ENCODE measurements around the gene TET2. TPM values are rescaled to one million over a fixed set of nuclear protein-coding genes. Genes with fewer than 3 reads are reported as not detected.
A peak's percentile ranks its signal among the peaks of the same experiment; 100 is the strongest.
"Not testable (repeated sequence)": the region's sequence is repeated elsewhere in the genome, so short reads cannot be mapped to it uniquely, and the experiment has no call there.

The TET2 gene
- total RNA-seq, 1 donor from 2014 or later = 51.2 TPM

DNA sequence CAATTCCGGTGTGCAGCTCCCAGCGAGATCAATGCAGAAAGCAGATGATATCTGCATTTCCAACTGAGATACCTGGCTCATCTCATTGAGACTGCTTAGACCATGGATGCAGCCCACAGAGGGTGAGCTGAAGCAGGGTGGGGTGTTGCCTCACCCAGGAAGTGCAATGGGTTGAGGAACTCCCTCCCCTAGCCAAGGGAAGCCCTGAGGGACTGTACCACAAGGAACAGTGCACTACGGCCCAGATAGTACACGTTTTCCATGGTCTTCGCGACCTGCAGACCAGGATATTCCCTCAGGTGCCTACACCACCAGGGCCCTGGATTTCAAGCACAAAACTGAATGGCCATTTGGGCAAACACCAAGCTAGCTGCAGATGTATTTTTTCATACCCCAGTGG, 150.0 kb downstream of the TET2 start:
- Mint-ChIP-seq H3K36me3 (ENCODE audit: low read depth) (no peaks in the 10 kb centered on the region), H3K9me3 (peaks cover 12% of the 10 kb centered on the region), H3K27me3 (no peaks in the 10 kb centered on the region), H3K27ac (no peak overlapping the region), H3K4me3 (no peak overlapping the region), H3K4me1 (peaks cover 1% of the 10 kb centered on the region)
- DNase-seq (no peak), ATAC-seq (ENCODE audit: low read depth) (no peak)
- TF ChIP-seq, protein P1, sequence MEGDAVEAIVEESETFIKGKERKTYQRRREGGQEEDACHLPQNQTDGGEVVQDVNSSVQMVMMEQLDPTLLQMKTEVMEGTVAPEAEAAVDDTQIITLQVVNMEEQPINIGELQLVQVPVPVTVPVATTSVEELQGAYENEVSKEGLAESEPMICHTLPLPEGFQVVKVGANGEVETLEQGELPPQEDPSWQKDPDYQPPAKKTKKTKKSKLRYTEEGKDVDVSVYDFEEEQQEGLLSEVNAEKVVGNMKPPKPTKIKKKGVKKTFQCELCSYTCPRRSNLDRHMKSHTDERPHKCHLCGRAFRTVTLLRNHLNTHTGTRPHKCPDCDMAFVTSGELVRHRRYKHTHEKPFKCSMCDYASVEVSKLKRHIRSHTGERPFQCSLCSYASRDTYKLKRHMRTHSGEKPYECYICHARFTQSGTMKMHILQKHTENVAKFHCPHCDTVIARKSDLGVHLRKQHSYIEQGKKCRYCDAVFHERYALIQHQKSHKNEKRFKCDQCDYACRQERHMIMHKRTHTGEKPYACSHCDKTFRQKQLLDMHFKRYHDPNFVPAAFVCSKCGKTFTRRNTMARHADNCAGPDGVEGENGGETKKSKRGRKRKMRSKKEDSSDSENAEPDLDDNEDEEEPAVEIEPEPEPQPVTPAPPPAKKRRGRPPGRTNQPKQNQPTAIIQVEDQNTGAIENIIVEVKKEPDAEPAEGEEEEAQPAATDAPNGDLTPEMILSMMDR (IDR thresholded peaks at IDR 0.05) = no peak
- intact Hi-C loops (cut with micrococcal nuclease) = no loop called here
- ChIA-PET POLR2A (no interaction called here), CTCF (no interaction called here)

DNA sequence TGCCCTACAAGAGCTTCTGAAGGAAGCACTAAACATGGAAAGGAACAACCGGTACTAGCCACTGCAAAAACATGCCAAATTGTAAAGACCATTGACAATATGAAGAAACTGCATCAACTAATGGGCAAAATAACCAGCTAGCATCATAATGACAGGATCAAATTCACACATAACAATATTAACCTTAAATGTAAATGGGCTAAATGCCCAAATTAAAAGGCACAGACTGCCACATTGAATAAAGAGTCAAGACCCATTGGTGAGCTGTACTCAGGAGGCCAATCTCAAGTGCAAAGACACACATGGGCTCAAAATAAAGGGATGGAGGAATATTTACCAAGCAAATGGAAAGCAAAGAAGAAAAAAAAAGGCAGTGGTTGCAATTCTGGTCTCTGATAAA, 152.4 kb downstream of the TET2 start:
- H3K4me1 Mint-ChIP-seq; CTCF ChIA-PET; H3K27me3 Mint-ChIP-seq; H3K4me3 Mint-ChIP-seq; POLR2A ChIA-PET; H3K36me3 Mint-ChIP-seq (ENCODE audit: low read depth); ATAC-seq (ENCODE audit: low read depth); DNase-seq; intact Hi-C loops (cut with micrococcal nuclease); H3K27ac Mint-ChIP-seq: not testable (repeated sequence)
- H3K9me3 Mint-ChIP-seq = peaks cover 15% of the 10 kb centered on the region

DNA sequence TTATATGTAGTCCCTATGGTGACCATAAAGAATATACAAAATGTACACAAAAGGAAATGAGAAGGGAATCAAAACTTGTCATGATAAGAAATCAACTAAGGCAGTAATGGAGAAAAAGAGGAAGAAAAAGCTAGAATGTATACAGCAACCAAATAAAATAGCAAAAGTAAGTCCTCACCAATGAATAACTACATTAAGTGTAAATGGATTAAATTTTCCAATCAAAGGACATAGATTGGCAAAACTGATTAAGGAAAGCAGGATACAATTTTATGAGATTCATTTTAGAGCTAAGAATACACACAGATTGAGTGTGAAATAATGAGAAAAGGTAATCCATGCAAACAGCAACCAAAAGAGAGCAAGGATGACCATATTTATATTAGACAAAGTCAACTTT, 157.4 kb downstream of the TET2 start:
- Mint-ChIP-seq H3K36me3 (ENCODE audit: low read depth) (no peaks in the 10 kb centered on the region), H3K9me3 (peaks cover 10% of the 10 kb centered on the region), H3K4me1 (peaks cover 22% of the 10 kb centered on the region), H3K27ac (no peak overlapping the region), H3K27me3 (no peaks in the 10 kb centered on the region), H3K4me3 (no peak overlapping the region)
- ATAC-seq (ENCODE audit: low read depth) (no peak), DNase-seq (no peak)
- intact Hi-C loops (cut with micrococcal nuclease) = no loop called here
- TF ChIP-seq, protein P1 (IDR thresholded peaks at IDR 0.05) = no peak
- ChIA-PET CTCF (no interaction called here), POLR2A (no interaction called here)

DNA sequence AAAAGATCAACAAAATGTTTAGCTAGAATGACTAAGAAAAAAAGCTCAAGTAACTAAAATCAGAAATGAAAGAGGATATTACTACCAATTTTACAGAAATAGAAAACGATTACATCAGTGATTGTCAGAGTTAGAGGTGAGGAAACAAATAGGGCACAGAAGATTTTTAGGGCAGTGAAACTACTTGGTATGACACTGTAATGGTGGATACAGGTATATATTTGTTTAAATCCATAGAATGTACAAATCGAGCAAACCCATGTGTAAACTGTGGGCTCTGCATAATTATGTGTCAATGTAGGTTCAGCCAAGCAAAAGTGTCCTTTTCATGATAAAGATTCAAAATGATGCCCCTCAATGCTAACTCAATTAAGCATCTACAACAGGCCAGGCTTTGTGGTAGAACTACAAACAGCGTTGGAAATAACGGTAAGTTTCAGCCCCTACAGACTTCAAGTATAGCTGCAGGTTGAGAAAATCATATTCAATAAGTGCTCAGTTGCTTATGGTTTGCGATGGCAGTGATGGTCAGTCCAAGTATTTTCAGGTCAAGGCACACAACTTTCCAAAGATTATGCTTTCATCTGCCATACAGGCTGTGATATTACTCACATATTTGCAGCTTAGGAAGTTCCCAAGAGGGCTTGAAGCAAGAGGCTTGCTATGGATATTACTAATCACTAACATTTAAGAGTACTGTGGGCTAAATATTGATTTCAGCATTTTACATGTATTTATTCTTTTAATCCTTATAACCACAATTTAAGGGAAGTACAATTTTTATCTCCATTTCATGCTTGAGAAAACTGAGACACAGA, 158.6 kb downstream of the TET2 start:
- intact Hi-C loops (cut with micrococcal nuclease) = loop anchor here (1.0 kb wide), 1 partner anchor 339 kb away; no protein-coding TSS in a partner anchor
- Mint-ChIP-seq H3K36me3 (ENCODE audit: low read depth) (no peaks in the 10 kb centered on the region), H3K4me3 (no peak overlapping the region), H3K4me1 (peaks cover 22% of the 10 kb centered on the region), H3K9me3 (peaks cover 8% of the 10 kb centered on the region), H3K27ac (peak overlapping the region; percentile 90), H3K27me3 (no peaks in the 10 kb centered on the region)
- ATAC-seq (ENCODE audit: low read depth) = no peak
- TF ChIP-seq, protein P1 (IDR thresholded peaks at IDR 0.05) = no peak
- POLR2A ChIA-PET = interaction anchor here (0.6 to 1.5 kb wide), 4 partner anchors 85 to 168 kb away, joined by 3 to 7 read pairs (median 6); partner anchors contain the start of genes PPA2 and TET2
- CTCF ChIA-PET = interaction anchor here (1.1 kb wide), 1 partner anchor 113 kb away, joined by 3 read pairs; no protein-coding TSS in a partner anchor
- DNase-seq = no peak

DNA sequence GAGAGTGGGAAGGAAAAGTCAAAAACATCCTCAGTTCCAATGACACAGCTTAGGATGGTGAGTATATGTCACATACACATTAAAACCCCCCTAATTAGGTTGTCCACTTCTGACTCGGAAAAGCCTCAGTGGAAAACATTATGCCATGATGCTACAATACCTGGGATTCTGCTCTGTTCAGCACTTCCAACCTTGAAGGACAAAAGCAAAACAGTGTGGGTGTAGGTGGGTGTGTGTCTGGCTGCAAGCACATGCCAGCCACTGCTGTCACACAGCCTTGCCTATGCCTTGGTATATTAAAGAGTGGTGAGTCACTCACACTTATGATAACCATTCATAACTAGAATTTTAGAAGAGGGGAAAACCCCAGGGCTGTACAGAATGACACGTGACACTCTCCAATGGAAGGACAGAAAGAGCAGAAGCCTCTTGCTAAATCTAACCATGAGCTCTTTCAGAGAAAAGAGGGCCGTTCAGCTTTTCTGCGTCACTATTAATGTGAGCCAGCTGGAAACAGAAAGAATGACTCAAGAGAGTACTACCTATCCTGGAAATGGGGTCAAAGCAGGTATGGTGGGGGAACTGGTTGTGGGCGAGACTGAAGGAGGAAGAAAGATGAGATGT, 159.6 kb downstream of the TET2 start:
- POLR2A ChIA-PET = interaction anchor here (1.0 to 1.4 kb wide), 2 partner anchors 45 to 159 kb away, joined by 3 to 6 read pairs; partner anchors contain the start of gene TET2
- CTCF ChIA-PET = interaction anchor here (1.1 kb wide), 1 partner anchor 114 kb away, joined by 3 read pairs; no protein-coding TSS in a partner anchor
- H3K4me1 Mint-ChIP-seq = peaks cover 22% of the 10 kb centered on the region

More for the DNA sequence above, 159.6 kb downstream of the TET2 start:
- H3K9me3 Mint-ChIP-seq = peaks cover 8% of the 10 kb centered on the region
- peak overlapping the region; percentile 74 for H3K4me3 Mint-ChIP-seq
- DNase-seq (no peak), ATAC-seq (ENCODE audit: low read depth) (peak; percentile 93)
- no peaks in the 10 kb centered on the region for H3K27me3 Mint-ChIP-seq
- no peaks in the 10 kb centered on the region for H3K36me3 Mint-ChIP-seq (ENCODE audit: low read depth)
- peak overlapping the region; percentile 90 for H3K27ac Mint-ChIP-seq
- intact Hi-C loops (cut with micrococcal nuclease) = loop anchor here (1.0 to 2.0 kb wide), 5 partner anchors 115 to 403 kb away; partner anchors contain the start of genes GSTCD and INTS12
- TF ChIP-seq, protein P1 (IDR thresholded peaks at IDR 0.05) = no peak

Data from activated B cell treated with CpG ODN at 0.5 μM for 24 hours (primary cell).